ENCODE results near the gene MYO16. TPM values are rescaled to one million over a fixed set of nuclear protein-coding genes. Genes with fewer than 3 reads are reported as not detected.

MYO16 gene
- total and polyA plus RNA-seq, 2 experiments from 2014 or later: 0.02 to 0.15 TPM

DNA sequence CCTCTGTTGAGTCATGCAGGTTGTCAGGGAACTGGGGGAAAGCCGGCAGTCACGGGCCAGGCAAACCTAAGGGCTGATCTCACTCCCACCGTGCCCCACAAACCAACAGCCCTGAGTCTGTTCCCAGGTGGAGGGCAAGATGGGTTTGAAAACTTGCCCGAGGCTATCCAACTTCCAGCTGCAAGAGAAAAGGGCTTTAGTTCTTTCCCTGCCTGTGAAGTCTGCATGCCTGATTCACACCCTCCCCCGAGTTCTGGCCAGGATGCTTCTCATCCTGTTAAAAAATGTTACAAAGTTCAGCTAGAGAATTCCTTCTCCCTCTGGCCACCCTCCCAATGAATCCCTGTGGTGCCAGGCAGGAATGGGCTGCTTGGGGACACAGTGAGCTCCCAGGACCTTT lies 33.1 kb downstream of the MYO16 start:
- no peaks in the 10 kb centered on the region for H3K36me3 ChIP-seq
- TF ChIP-seq, protein P1, sequence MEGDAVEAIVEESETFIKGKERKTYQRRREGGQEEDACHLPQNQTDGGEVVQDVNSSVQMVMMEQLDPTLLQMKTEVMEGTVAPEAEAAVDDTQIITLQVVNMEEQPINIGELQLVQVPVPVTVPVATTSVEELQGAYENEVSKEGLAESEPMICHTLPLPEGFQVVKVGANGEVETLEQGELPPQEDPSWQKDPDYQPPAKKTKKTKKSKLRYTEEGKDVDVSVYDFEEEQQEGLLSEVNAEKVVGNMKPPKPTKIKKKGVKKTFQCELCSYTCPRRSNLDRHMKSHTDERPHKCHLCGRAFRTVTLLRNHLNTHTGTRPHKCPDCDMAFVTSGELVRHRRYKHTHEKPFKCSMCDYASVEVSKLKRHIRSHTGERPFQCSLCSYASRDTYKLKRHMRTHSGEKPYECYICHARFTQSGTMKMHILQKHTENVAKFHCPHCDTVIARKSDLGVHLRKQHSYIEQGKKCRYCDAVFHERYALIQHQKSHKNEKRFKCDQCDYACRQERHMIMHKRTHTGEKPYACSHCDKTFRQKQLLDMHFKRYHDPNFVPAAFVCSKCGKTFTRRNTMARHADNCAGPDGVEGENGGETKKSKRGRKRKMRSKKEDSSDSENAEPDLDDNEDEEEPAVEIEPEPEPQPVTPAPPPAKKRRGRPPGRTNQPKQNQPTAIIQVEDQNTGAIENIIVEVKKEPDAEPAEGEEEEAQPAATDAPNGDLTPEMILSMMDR (IDR thresholded peaks at IDR 0.05; ENCODE audit: low read depth, low read length): no peak
- no peaks in the 10 kb centered on the region for H3K9me3 ChIP-seq (ENCODE audit: low read depth)
- H3K4me1 ChIP-seq (ENCODE audit: low read depth): no peaks in the 10 kb centered on the region
- H3K27me3 ChIP-seq: no peaks in the 10 kb centered on the region
- no peak for DNase-seq (ENCODE audit: low read depth in 1 of 2, low spot score in 1 of 2)
- H3K4me3 ChIP-seq: no peak overlapping the region
- no peak overlapping the region for H3K27ac ChIP-seq

DNA sequence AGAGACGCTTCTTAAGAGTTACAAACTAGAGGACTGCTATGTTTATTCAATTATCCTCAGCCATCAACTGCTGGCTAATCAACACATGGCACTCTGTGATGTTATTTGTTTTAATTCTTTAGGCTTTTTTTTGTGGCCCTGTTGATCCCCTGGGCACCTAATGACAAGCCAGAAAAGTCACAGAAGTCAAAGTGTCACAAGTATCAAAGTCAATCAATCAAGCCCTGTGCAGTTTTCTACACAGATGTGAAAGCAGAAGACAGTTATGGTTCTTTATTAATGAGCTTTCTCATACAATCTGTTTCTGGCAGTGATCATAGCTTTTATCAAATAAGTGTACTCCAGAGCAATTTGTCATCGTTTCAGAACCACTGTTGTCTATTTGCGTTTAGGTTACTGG lies 34.3 kb downstream of the MYO16 start:
- TF ChIP-seq, protein P1 (IDR thresholded peaks at IDR 0.05; ENCODE audit: low read depth, low read length): no peak
- DNase-seq (ENCODE audit: low read depth in 1 of 2, low spot score in 1 of 2): no peak
- Histone ChIP-seq H3K9me3 (ENCODE audit: low read depth) (no peaks in the 10 kb centered on the region), H3K27me3 (no peaks in the 10 kb centered on the region), H3K4me3 (no peak overlapping the region), H3K27ac (no peak overlapping the region), H3K36me3 (no peaks in the 10 kb centered on the region), H3K4me1 (ENCODE audit: low read depth) (no peaks in the 10 kb centered on the region)

DNA sequence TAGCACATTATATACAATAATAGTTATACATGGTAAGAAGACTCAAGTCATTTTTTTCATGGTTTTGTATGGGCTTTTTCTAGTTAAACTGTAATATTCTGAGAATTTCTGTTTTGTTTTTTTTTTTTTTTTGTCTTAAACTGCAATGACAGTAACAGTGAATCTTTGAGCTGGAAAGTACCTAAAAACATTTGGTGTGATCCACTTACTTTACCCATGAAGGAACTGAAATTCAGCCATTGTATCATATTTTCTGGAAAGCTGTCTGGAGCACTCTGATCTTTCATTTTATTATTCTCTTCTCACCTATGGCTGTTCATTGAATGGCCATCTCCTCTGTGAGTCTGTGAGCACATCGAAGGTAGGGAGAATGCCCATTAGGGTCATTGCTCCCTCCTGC lies 37.8 kb downstream of the MYO16 start:
- Histone ChIP-seq H3K4me1 (ENCODE audit: low read depth) (no peaks in the 10 kb centered on the region), H3K27me3 (no peaks in the 10 kb centered on the region), H3K36me3 (no peaks in the 10 kb centered on the region), H3K27ac (no peak overlapping the region), H3K4me3 (no peak overlapping the region), H3K9me3 (ENCODE audit: low read depth) (no peaks in the 10 kb centered on the region)
- TF ChIP-seq, protein P1 (IDR thresholded peaks at IDR 0.05; ENCODE audit: low read depth, low read length): no peak
- no peak for DNase-seq (ENCODE audit: low read depth in 1 of 2, low spot score in 1 of 2)

- TF ChIP-seq, protein P1 (IDR thresholded peaks at IDR 0.05; ENCODE audit: low read depth, low read length): no peak
- H3K27ac ChIP-seq: no peak overlapping the region
- peak in 1 of 2 donors; percentile 12 for DNase-seq (ENCODE audit: low read depth in 1 of 2, low spot score in 1 of 2)
Measured at GRCh38 chr13:108669381-108669780, 40.0 kb downstream of the MYO16 start.

GRCh38 chr13:108674346-108674745 lies 44.9 kb downstream of the MYO16 start:
- Histone ChIP-seq H3K27me3 (no peaks in the 10 kb centered on the region), H3K36me3 (no peaks in the 10 kb centered on the region), H3K9me3 (ENCODE audit: low read depth) (no peaks in the 10 kb centered on the region), H3K4me1 (ENCODE audit: low read depth) (no peaks in the 10 kb centered on the region), H3K4me3 (no peak overlapping the region), H3K27ac (no peak overlapping the region)
- TF ChIP-seq, protein P1 (IDR thresholded peaks at IDR 0.05; ENCODE audit: low read depth, low read length): no peak
- DNase-seq (ENCODE audit: low read depth in 1 of 2, low spot score in 1 of 2): no peak

More at GRCh38 chr13:108669381-108669780, 40.0 kb downstream of the MYO16 start:
- no peaks in the 10 kb centered on the region for H3K27me3 ChIP-seq
- H3K4me1 ChIP-seq (ENCODE audit: low read depth): no peaks in the 10 kb centered on the region
- H3K9me3 ChIP-seq (ENCODE audit: low read depth): no peaks in the 10 kb centered on the region
- no peak overlapping the region for H3K4me3 ChIP-seq
- H3K36me3 ChIP-seq: no peaks in the 10 kb centered on the region

DNA sequence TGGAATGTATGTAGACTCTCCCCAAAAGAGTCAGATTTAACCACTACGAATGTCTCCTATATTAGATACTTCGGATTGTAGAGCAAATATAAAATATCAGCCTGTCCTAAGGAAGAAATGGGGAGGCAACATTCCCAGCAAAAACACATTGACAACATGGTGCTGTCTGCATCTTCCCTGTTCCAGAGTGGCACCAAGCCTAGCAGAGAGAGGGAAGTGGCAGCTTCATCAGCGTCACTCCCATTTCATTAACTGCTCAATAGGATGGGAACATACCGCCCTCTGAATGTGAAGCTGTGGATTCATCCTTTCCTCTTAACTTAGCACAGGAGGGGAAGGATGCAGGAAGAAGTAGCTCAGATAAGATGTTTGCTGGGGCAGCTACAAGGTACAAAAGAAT lies 45.4 kb downstream of the MYO16 start:
- Histone ChIP-seq H3K36me3 (no peaks in the 10 kb centered on the region), H3K27ac (no peak overlapping the region), H3K9me3 (ENCODE audit: low read depth) (no peaks in the 10 kb centered on the region), H3K27me3 (no peaks in the 10 kb centered on the region), H3K4me1 (ENCODE audit: low read depth) (no peaks in the 10 kb centered on the region), H3K4me3 (no peak overlapping the region)
- no peak for DNase-seq (ENCODE audit: low read depth in 1 of 2, low spot score in 1 of 2)
- TF ChIP-seq, protein P1 (IDR thresholded peaks at IDR 0.05; ENCODE audit: low read depth, low read length): no peak
